ENCODE measurements around the gene RAP1GAP. TPM values are rescaled to one million over a fixed set of nuclear protein-coding genes. Genes with fewer than 3 reads are reported as not detected.
"Not testable (repeated sequence)": the region's sequence is repeated elsewhere in the genome, so short reads cannot be mapped to it uniquely, and the experiment has no call there.

Gene RAP1GAP
- total and polyA plus RNA-seq, 5 donors from 2014 or later: 0.84 TPM; not detected in 4

- H3K36me3 Mint-ChIP-seq: no peaks in the 10 kb centered on the region
Measured at GRCh38 chr1:21631944-21632887, 36.9 kb downstream of the RAP1GAP start.

GRCh38 chr1:21631590-21631943, 37.6 kb downstream of the RAP1GAP start:
- H3K9me3 Mint-ChIP-seq; H3K36me3 ChIP-seq (ENCODE audit: control insufficient read depth, insufficient read depth, low read length); H3K27ac Mint-ChIP-seq; H3K9me3 ChIP-seq (ENCODE audit: control insufficient read depth in 2 of 2, low read length in 2 of 2); H3K4me1 ChIP-seq (ENCODE audit: control insufficient read depth, insufficient read depth, low read length, poor library complexity, severe bottlenecking); ATAC-seq (ENCODE audit: low read depth in 2 of 2); H3K4me3 Mint-ChIP-seq; DNase-seq; H3K36me3 Mint-ChIP-seq; H3K4me3 ChIP-seq (ENCODE audit: low read depth, low read length); H3K27ac ChIP-seq (ENCODE audit: insufficient read depth, low read length, poor library complexity, severe bottlenecking); H3K4me1 Mint-ChIP-seq; H3K27me3 ChIP-seq (ENCODE audit: control insufficient read depth, insufficient read depth, low read length): not testable (repeated sequence)
- H3K27me3 Mint-ChIP-seq: peaks cover 21% of the 10 kb centered on the region

More at GRCh38 chr1:21631944-21632887, 36.9 kb downstream of the RAP1GAP start:
- Histone ChIP-seq H3K27ac (ENCODE audit: insufficient read depth, low read length, poor library complexity, severe bottlenecking) (no peak overlapping the region), H3K9me3 (ENCODE audit: control insufficient read depth in 2 of 2, low read length in 2 of 2) (no peaks in the 10 kb centered on the region), H3K4me1 (ENCODE audit: control insufficient read depth, insufficient read depth, low read length, poor library complexity, severe bottlenecking) (no peaks in the 10 kb centered on the region), H3K4me3 (ENCODE audit: low read depth, low read length) (no peak overlapping the region), H3K27me3 (ENCODE audit: control insufficient read depth, insufficient read depth, low read length) (no peaks in the 10 kb centered on the region), H3K36me3 (ENCODE audit: control insufficient read depth, insufficient read depth, low read length) (no peaks in the 10 kb centered on the region)
- H3K4me1 Mint-ChIP-seq: no peaks in the 10 kb centered on the region
- DNase-seq (no peak), ATAC-seq (ENCODE audit: low read depth in 2 of 2) (no peak)
- H3K27me3 Mint-ChIP-seq: peaks cover 21% of the 10 kb centered on the region
- no peaks in the 10 kb centered on the region for H3K9me3 Mint-ChIP-seq
- H3K27ac Mint-ChIP-seq: no peak overlapping the region
- H3K4me3 Mint-ChIP-seq: no peak overlapping the region

- H3K4me1 ChIP-seq (ENCODE audit: control insufficient read depth, insufficient read depth, low read length, poor library complexity, severe bottlenecking): no peaks in the 10 kb centered on the region
- no peaks in the 10 kb centered on the region for H3K36me3 Mint-ChIP-seq
- H3K27me3 Mint-ChIP-seq: peaks cover 21% of the 10 kb centered on the region
- no peaks in the 10 kb centered on the region for H3K4me1 Mint-ChIP-seq
- H3K9me3 Mint-ChIP-seq: no peaks in the 10 kb centered on the region
- H3K9me3 ChIP-seq (ENCODE audit: control insufficient read depth in 2 of 2, low read length in 2 of 2): no peaks in the 10 kb centered on the region
- no peak for DNase-seq
- H3K4me3 Mint-ChIP-seq: peak overlapping the region in 1 of 4 donors; percentile 44
- no peaks in the 10 kb centered on the region for H3K36me3 ChIP-seq (ENCODE audit: control insufficient read depth, insufficient read depth, low read length)
- no peak overlapping the region for H3K4me3 ChIP-seq (ENCODE audit: low read depth, low read length)
- no peak overlapping the region for H3K27ac ChIP-seq (ENCODE audit: insufficient read depth, low read length, poor library complexity, severe bottlenecking)
- H3K27me3 ChIP-seq (ENCODE audit: control insufficient read depth, insufficient read depth, low read length): no peaks in the 10 kb centered on the region
- no peak for ATAC-seq (ENCODE audit: low read depth in 2 of 2)
- no peak overlapping the region for H3K27ac Mint-ChIP-seq
Measured at GRCh38 chr1:21630571-21631343, 38.4 kb downstream of the RAP1GAP start.

GRCh38 chr1:21629971-21630370, 39.2 kb downstream of the RAP1GAP start:
- H3K27ac ChIP-seq (ENCODE audit: insufficient read depth, low read length, poor library complexity, severe bottlenecking): no peak overlapping the region

GRCh38 chr1:21628798-21629393, 40.3 kb downstream of the RAP1GAP start:
- Mint-ChIP-seq H3K36me3 (no peaks in the 10 kb centered on the region), H3K4me1 (no peaks in the 10 kb centered on the region), H3K4me3 (no peak overlapping the region), H3K9me3 (peaks cover 0 to under 1% (median 0%) of the 10 kb centered on the region in 7 donors), H3K27me3 (peaks cover 19% of the 10 kb centered on the region), H3K27ac (no peak overlapping the region)
- DNase-seq: no peak
- H3K27me3 ChIP-seq (ENCODE audit: control insufficient read depth, insufficient read depth, low read length): no peaks in the 10 kb centered on the region
- no peak overlapping the region for H3K4me3 ChIP-seq (ENCODE audit: low read depth, low read length)
- H3K4me1 ChIP-seq (ENCODE audit: control insufficient read depth, insufficient read depth, low read length, poor library complexity, severe bottlenecking): no peaks in the 10 kb centered on the region
- H3K9me3 ChIP-seq (ENCODE audit: control insufficient read depth in 2 of 2, low read length in 2 of 2): no peaks in the 10 kb centered on the region
- H3K36me3 ChIP-seq (ENCODE audit: control insufficient read depth, insufficient read depth, low read length): no peaks in the 10 kb centered on the region
- no peak overlapping the region for H3K27ac ChIP-seq (ENCODE audit: insufficient read depth, low read length, poor library complexity, severe bottlenecking)
- ATAC-seq (ENCODE audit: low read depth in 2 of 2): no peak

More at GRCh38 chr1:21629971-21630370, 39.2 kb downstream of the RAP1GAP start:
- Mint-ChIP-seq H3K4me1 (no peaks in the 10 kb centered on the region), H3K27me3 (peaks cover 16% of the 10 kb centered on the region), H3K4me3 (no peak overlapping the region), H3K9me3 (no peaks in the 10 kb centered on the region), H3K36me3 (no peaks in the 10 kb centered on the region), H3K27ac (no peak overlapping the region)
- DNase-seq (no peak), ATAC-seq (ENCODE audit: low read depth in 2 of 2) (no peak)
- Histone ChIP-seq H3K4me1 (ENCODE audit: control insufficient read depth, insufficient read depth, low read length, poor library complexity, severe bottlenecking) (no peaks in the 10 kb centered on the region), H3K4me3 (ENCODE audit: low read depth, low read length) (no peak overlapping the region), H3K27me3 (ENCODE audit: control insufficient read depth, insufficient read depth, low read length) (no peaks in the 10 kb centered on the region), H3K36me3 (ENCODE audit: control insufficient read depth, insufficient read depth, low read length) (no peaks in the 10 kb centered on the region), H3K9me3 (ENCODE audit: control insufficient read depth in 2 of 2, low read length in 2 of 2) (no peaks in the 10 kb centered on the region)

GRCh38 chr1:21626921-21627339, 42.2 kb downstream of the RAP1GAP start:
- Mint-ChIP-seq H3K27ac (no peak overlapping the region), H3K36me3 (no peaks in the 10 kb centered on the region), H3K27me3 (peaks cover 20% of the 10 kb centered on the region), H3K4me1 (peaks cover 0 to 2% (median under 1%) of the 10 kb centered on the region in 4 donors), H3K4me3 (no peak overlapping the region), H3K9me3 (peaks cover 0 to 2% (median 0%) of the 10 kb centered on the region in 7 donors)
- no peak for DNase-seq
- ATAC-seq (ENCODE audit: low read depth in 2 of 2): no peak
- H3K9me3 ChIP-seq (ENCODE audit: control insufficient read depth in 2 of 2, low read length in 2 of 2): no peaks in the 10 kb centered on the region
- no peaks in the 10 kb centered on the region for H3K36me3 ChIP-seq (ENCODE audit: control insufficient read depth, insufficient read depth, low read length)
- no peaks in the 10 kb centered on the region for H3K4me1 ChIP-seq (ENCODE audit: control insufficient read depth, insufficient read depth, low read length, poor library complexity, severe bottlenecking)
- no peak overlapping the region for H3K27ac ChIP-seq (ENCODE audit: insufficient read depth, low read length, poor library complexity, severe bottlenecking)
- no peak overlapping the region for H3K4me3 ChIP-seq (ENCODE audit: low read depth, low read length)
- no peaks in the 10 kb centered on the region for H3K27me3 ChIP-seq (ENCODE audit: control insufficient read depth, insufficient read depth, low read length)

GRCh38 chr1:21625390-21626190, 43.6 kb downstream of the RAP1GAP start:
- Histone ChIP-seq H3K4me3 (ENCODE audit: low read depth, low read length) (no peak overlapping the region), H3K27me3 (ENCODE audit: control insufficient read depth, insufficient read depth, low read length) (peaks cover 2% of the 10 kb centered on the region), H3K36me3 (ENCODE audit: control insufficient read depth, insufficient read depth, low read length) (no peaks in the 10 kb centered on the region), H3K4me1 (ENCODE audit: control insufficient read depth, insufficient read depth, low read length, poor library complexity, severe bottlenecking) (no peaks in the 10 kb centered on the region), H3K27ac (ENCODE audit: insufficient read depth, low read length, poor library complexity, severe bottlenecking) (no peak overlapping the region), H3K9me3 (ENCODE audit: control insufficient read depth in 2 of 2, low read length in 2 of 2) (no peaks in the 10 kb centered on the region)
- no peak overlapping the region for H3K27ac Mint-ChIP-seq
- ATAC-seq (ENCODE audit: low read depth in 2 of 2) (no peak), DNase-seq (no peak)
- H3K9me3 Mint-ChIP-seq: peaks cover 0 to 2% (median 0%) of the 10 kb centered on the region in 7 donors
- no peak overlapping the region for H3K4me3 Mint-ChIP-seq
- no peaks in the 10 kb centered on the region for H3K36me3 Mint-ChIP-seq
- peaks cover 0 to 7% (median 2%) of the 10 kb centered on the region in 4 donors for H3K4me1 Mint-ChIP-seq
- H3K27me3 Mint-ChIP-seq: peaks cover 20% of the 10 kb centered on the region
